HG03432 (cell line): ENCODE results near the gene SCRN1.

ENCODE experiments used
- ATAC-seq: cut with Tn5 transposase; IDR thresholded peaks from one replicate; pipeline ENCODE4 v1.9.1; 2021; ENCODE audit warnings: mild to moderate bottlenecking, moderate library complexity; ENCODE audit not compliant: unreplicated experiment

The SCRN1 gene

DNA sequence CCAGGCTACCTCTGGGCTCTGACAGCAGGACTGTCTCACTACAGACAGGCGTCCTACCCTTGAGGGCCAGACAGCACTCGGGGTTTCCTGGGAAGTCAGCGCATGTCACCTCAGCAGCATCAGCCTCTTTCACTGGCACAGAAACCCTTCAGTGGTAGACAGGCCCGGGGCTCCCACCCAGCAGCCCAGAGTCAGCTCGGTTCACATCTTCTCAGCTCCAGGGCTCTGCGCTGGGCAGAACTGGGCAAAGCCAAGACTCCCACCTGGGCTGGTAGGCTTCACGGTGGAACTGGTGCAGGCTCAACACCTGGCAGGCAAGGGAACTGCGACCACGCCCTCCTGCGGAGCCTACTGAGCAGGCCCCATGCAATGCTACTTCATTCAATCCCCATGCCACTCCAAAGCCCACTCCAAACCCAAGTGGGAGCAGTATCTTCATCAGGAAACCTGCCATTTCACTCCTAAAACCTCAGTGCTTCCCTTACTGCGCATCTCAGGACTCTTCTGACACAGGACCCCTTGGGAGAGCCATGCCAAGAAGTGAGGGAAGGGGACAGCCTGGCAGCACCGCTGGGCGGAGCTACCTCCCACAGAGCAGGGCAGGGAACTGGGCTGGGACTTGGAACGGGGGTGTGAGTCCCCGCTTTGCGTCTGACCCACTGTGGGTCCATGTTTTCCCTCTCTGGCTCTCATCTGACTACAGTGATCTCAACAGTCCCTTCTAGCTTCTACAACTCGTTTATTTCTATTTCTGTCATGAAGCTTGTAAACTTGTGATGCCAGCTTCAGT is 60.4 kb downstream of the SCRN1 start:
- ATAC-seq = no peak

DNA sequence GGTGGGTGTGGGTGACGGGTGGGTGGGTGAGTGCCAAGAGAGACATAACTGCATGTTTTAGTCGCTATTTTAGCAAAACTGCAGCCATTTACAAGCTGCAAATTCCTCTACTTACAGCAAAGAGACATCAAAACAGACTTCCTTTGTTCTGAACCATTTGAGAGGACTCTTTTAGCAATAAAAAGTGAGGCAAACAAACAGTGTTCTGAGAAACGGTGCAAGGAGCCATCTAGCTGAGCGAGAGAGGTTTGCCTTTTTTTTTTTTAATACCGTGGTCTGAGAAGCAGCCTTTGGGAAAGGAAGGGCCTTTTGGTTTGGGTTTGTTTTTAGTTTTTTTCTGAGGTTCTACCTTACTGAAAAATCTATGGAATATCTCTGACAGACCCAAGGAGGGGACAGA is 62.9 kb downstream of the SCRN1 start:
- no peak for ATAC-seq

DNA sequence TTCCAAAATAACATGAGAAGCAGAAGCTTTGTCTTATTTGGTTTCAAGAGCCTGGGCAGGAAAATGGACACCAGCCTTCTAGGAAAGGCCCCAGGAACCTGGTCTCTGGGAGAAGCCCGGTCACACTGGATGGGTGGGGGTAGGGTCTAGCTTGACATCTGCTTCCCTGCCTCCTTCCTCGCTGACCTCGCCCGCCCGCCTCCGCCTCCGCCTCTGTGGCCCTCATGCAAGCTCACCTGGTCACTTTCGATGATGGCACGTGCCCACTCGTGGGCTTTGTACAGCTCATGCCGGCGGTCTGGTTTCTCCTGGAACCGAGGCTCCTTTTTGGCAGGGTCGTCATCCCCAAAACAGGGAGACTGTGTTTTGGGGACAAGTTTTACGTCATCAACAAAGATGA is 63.4 kb downstream of the SCRN1 start:
- no peak for ATAC-seq

DNA sequence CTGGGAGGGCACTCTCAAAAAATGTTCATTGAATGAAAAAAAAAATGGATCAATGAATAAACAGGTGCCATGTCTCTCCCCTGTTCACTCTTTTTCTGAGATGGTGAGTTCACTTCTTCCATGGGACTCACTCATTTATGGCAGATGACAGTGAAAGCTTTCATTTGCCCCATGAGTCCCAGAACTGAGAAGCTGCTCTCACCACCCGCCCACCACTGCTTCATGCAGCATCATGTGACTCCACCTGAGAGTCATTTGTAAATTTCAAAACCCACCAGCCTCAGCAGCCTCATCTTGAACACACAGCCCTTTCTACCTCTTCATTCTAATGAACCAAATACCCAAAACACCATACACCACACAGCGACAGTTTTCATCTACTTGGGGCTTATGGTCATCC is 64.9 kb downstream of the SCRN1 start:
- ATAC-seq = peak; percentile 39

DNA sequence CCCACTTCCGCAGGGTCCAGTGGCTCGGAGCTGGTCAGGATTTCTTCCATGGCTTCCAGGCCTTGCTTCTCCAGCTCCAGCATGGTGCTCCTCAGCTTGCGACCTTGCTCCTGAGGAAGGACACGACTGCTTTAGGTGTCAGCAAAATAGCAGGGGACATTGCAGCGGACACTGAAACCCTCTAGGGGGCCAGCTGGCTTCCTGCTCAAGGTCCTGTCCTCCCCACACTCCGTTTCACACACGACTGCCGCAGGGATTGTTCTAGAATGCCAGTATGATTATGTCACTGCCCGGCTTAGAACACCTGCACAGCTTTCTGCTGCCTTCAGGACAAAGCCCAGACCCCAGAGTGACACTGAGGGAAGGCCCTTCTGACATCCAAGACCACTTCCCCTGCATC is 65.6 kb downstream of the SCRN1 start:
- no peak for ATAC-seq

DNA sequence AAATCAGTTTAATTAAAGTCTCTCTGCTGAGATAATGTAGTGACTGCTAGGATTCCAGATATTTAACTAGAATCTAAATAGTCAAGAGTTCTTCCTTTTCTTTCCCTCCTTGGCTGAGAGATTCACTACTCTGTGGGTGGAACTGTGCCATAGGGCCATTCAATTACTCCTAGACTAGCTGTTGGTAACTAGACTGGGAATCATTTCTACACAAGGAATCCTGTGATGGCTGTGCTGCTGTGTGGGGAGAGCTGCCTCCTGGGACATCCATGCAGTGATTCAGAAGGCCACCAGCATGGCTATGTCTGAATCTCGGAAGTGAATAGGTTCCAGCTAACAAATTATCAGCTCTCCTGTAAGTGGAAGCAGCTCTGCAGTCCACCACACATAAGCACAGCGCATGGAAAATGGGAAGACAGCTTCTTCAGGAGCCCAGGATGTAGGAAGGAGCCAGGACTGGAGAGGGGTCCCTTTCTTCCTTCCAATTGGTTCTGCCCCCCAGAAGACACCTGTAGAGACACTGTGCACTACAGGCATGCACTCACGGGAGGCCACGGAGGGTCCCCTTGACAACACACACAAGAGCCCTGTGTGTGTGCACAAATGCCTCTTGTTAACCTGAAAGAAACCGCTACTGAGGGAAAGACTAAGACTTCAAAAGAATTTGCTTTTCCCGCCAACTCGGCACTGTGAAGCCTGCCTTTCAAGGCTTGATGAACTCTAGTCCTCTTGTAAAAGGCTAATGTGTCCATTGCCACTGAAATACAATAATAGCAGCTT is 66.5 kb downstream of the SCRN1 start:
- ATAC-seq = no peak

DNA sequence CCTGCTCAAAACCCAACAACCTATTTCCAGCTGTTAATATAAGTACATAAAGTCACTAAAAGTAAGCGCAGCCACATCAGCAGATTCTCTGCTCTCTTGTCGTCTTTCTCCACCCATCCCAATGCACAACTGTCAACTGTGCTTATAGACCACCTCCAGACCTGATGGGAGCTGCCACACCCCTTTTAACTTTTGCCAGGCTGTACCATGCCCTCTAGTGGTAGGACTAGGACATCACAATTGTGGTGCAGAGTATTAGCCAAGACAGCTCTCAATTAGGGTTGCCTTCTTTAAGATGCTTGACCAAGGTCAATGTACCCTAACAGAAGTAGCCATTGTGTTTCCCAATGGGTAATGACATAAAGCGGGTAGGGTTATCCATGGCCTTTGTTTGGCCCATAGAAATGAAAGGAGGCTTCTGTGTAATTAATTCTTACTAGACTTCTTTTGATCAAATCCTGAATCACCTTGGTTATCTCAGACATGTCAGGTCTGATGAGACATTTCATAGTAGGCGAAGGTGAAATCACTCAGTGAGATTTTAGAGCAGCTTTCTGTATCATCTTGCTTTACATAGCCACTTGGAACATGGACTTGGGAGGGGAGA is 68.1 kb downstream of the SCRN1 start:
- ATAC-seq = peak; percentile 88

DNA sequence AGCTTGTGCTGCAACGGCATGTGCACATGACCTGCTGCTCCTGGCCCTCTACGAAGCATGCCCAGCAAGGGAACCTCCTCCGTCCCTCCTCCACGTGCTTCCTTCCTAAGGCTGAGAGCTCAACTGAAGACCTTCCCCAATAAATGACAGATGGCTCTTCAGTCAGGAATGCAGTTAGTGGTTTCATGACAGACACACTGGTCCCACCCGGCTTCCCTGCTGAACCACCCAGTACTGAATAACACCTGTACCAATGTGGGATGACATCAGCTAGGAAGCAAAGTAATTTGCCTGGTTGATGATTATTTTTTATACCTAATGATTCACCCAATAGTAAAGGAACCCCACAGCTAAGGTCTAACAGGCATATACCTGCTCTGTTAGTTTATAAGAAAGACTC is 69.1 kb downstream of the SCRN1 start:
- ATAC-seq = no peak

DNA sequence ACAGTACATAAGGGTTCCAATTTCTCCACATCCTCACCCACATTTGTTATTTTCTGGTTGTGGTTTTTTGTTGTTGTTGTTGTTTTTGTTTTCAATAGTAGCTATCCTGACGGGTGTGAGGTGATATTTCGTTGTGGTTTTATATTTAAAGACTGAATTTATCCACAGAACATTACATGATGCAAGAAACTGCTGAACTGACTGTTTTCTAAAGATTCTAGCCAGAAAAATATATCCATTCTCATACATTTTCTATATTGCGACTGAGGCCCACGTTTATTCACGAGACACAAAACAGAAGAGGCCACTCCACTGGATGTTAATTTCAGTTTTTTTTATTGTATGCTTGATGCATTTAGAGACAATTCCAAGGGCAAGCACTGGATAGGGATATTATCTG is 69.8 kb downstream of the SCRN1 start:
- no peak for ATAC-seq

DNA sequence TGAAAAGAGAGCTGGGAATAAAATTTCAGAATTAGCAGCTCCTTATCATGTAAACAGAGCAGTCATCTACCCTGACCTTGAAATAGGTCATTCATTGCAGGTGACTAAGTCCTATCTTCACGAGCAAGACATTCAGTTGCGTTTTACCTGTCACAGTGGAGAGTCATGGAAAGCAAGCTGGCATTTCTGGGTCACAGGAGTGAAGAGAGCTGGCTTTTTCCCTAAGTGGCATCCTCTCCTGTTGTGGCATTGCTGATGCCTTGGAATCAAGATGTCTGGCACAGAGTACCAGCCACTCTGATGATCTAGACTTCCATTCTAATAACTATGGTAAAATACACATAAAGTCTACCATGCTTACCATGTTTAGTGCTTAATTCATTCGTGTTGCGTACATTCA is 70.8 kb downstream of the SCRN1 start:
- no peak for ATAC-seq

DNA sequence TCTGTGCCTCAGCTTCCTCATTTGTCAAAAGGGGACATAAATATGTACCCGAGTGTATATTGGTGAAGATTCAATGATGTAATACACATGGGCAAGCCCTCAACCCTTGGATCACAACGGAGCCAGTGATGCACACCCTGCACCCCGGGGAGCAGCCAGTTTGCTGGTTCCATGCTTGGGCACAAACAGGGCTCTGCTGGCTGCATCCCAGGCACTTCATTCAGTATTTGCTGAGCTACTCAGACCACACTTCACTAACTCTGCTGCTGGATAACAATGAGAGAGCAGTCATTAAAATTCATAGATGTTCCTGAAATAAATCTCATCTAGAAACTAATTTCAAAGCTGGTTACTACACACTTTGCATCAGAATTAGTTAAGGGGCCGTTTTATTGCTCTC is 72.0 kb downstream of the SCRN1 start:
- no peak for ATAC-seq

DNA sequence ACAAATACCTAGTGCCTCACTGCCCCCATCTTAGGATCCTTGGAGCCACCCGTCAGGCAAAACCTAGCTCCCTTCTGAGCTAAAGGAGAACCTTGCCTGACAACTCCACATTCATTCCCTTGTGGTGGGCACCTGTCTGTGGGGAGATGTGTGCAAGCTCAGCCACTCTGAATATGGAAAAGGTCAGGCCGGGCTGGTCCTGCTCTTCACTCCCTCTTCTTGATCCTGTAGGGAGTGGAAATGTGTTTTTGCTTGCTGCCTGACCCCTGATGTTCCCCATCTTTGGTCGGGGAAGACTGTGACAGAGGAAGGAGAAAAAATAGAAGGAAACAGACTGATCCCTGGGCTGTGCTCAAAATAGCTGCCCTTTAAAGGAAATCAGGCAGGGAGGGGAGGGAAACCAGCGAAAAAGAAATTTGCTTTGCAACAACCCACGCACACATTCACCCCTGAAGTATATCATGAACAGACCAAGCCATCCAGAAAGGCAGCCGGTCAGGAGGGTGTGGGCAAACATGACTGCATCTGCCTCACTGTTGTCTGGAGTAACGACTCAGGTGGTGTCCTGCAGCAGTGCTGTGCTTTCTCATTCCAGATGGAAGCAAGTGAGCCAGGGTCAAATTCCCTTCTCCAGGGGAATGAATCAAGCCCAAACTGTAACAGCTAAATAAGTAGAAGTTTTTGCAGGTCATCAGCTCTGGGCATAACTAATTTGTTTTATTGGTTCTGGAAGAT is 74.0 kb downstream of the SCRN1 start:
- ATAC-seq = no peak

DNA sequence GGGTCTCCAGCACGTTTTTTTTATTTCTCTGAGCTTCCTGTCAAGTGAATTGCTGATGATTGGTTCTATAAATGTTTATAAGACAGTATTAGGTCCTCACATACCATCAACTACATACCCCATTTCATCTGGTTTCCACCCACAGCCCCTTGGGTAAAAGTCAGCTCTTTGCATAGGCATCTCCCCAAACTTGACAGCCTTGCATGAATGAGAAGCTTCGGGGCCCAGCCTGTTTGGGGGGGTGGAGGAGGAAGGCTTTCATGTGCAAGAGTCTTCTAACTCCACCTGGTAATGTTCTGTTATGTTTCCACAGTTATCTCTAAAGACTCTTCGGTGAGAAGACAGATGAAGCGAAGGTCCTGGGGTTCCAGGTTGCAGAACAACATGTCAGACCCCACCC is 75.4 kb downstream of the SCRN1 start:
- ATAC-seq = no peak

DNA sequence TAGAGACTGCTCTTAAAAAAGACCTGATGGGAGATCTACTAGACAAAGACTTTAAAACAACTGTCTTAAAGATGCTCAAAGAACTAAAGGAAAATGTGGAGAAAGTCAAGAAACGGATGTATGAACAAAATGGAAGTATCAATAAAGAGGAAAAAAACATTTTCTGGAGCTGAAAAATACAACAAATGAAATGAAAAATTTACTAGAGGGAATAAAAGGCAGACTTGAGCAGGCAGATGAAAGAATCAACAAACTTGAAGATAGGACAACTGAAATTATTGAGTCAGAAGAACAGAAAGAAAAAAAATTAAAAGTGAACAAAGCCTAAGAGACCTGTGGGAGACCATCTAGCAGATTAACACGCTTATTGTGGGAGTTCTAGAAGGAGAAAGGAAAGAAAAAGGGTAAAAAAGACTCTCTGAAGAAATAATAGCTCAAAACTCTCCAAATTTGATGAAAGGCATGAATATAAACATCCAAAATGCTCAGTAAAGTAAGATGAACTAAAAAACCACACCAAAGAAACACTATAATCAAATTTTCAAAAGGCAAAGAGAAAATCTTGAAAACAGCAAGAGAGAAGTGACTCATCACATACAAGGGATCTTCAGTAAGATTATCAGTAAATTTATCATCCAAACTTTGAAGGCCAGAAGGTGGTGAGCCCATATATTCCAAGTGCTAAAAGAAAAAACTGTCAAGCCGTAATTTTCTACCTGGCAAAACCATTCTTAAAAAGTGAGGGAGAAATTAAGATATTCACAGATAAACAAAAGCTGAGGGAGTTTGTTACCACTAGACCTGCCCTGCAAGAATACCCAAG is 83.2 kb downstream of the SCRN1 start:
- no peak for ATAC-seq

DNA sequence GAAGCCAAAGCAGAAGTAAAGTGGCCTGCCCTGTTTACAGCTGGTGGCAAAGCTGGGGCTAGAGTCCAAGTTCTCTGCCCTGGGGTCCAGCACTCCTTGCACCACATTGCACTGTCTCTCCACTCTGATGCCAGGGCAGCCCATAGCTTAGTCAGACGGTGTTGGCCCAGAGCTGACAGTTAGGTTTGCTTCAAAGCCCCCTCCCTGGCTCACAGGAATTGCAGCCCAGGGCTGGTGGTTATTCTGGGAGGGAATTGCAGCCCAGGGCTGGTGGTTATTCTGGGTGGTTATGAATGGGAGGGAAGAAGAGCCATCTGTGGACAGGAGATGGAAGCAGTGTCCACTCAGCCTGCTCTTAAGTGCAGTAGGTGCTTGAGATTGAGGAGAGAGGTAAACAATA is 88.9 kb downstream of the SCRN1 start:
- ATAC-seq = no peak

DNA sequence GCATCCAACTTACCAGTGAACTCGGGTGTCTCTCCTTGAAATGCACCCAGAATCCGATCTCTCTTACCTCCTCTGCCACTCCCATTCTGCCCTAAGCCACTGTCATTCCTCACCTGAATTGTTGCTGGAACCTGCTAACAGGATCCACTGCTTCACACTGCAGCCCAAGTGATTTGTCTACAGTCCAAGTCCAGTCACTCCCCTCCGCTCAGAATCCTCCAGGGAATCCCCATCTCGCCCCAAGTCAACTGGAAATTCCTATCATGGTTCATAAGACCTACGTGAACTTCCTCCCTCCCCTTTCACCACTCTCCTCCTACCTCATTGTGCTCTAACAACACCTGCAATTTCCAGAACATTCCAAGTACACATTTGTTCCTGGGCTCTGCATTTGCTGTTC is 91.3 kb downstream of the SCRN1 start:
- ATAC-seq = no peak

DNA sequence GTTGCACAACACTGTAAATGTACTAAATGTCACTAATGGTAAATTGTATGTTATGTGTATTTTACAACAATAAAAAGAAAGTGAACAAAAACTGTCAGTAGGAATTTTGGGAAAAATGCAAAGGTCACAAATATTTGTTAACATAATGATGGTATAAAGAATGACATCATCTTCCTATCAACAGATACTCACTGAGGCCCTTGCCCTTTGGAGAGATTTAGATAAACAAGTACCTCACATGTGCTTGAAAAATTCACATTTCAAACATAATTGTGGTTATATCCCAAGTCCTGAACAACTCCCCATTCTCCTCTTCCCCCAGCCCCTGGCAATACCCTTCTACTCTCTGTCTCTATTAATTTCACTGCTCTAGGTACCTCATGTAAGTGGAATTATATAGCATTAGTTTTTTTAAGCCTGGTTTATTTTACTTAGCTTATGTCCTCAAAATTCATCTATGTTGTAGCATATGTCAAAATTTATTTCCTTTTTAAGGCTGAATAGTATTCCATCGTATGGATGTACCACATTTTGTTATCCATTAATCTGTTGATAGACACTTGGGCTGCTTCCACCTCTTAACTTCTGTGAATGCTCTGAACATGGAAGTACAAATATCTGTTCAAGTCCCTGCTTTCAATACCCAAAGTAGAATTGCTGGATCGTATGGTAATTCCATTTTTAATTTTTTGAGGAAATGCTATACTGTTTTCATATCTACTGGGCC is 92.8 kb downstream of the SCRN1 start:
- no peak for ATAC-seq

DNA sequence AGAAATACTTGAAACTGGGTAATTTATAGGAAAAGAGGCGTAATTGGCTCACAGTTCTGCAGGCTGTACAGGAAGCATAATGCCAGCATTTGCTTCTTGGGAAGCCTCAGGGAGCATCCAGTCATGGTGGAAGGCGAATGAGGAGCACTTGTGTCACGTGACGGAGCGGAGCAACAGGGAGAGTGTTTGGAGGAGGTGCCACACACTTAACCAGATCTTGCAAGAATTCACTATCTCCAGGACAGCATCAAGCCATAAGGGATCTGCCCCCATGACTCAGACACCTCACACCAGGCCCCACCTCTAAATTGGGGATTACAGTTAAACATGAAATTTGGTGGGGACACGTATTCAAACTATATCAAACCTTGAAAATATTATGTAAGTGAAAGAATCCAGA is 94.0 kb downstream of the SCRN1 start:
- no peak for ATAC-seq

DNA sequence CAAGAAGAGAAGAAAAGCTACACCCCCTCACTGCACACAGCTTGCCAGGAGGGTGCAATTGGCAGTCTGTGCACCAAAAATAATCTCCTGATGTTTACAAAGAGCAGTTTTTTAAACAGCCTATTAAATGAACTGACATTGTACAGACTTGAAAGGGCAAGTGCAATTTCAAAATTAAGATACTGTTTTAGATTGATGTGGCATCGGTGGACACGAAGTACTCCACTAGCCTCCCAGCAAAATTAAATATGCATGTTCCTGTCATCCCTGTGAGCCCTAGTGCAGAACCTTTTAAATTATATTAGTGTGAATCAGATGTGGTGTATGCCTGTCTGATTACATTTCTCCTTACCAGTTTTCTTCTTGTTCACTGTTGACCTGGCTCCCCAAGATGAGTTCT is 95.3 kb downstream of the SCRN1 start:
- no peak for ATAC-seq
